Measurements from ENCODE around the gene ZC3H12D.

ZC3H12D gene

DNA sequence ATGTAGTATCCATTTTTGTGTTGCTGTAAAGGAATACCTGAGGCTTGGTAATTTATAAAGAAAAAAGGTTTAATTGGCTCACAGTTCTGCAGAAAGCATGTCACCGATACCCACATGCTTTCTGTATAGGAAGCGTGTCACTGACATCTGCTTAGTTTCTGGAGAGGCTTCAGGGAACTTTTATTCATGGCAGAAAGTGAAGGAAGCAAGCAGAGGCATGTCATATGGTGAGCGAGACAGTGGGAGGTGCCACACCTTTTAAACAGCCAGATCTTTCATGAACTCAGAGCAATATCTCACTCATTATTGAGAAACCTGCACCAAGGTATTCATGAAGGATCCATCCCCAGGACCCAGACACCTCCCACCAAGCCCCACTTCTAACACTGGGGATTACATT is 81.3 kb downstream of the ZC3H12D start:
- no peak for TF ChIP-seq POLR2AphosphoS5 (IDR thresholded peaks at IDR 0.05; ENCODE audit: borderline replicate concordance, low read depth, low read length)
- no peak for TF ChIP-seq FOXP2 (optimal IDR thresholded peaks at IDR 0.05; ENCODE audit: control extremely low read depth, extremely low read length, insufficient read depth)
- no peak for TF ChIP-seq EZH2 (IDR thresholded peaks at IDR 0.05)
- Histone ChIP-seq H3K4me3 (no peak overlapping the region), H3K9me3 (ENCODE audit: low read depth, low read length) (no peaks in the 10 kb centered on the region), H3K27ac (no peak overlapping the region), H3K36me3 (ENCODE audit: insufficient read depth, low read length) (peaks cover 59% of the 10 kb centered on the region), H3K9ac (ENCODE audit: insufficient read length) (no peak overlapping the region)
- DNase-seq (ENCODE audit: low read depth, low spot score): no peak

DNA sequence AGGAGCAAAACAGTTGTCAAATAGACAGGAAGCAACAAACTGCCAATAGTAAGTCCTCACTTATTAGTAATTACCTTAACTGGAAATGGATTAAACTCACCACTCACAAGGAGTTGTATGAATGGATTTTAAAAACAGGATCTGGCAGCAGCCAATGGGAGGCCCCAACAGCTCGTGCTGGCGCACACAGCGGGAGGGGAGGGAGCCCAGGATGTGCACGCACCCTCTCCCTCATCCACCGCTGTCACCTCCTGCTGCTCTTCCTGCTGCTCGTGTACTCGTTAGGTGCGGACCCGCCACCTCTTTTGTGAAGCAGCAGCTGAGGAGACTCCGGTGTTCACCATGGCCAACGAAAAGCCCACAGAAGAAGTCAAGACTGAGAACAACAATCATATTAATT is 84.8 kb downstream of the ZC3H12D start, which contains the start of gene SUMO4:
Gene SUMO4 (plus strand): TSS at position 213 of the 400 bp plus-strand sequence. CDS start 130 bp downstream, at position 343.
- TF ChIP-seq POLR2AphosphoS5 (IDR thresholded peaks at IDR 0.05; ENCODE audit: borderline replicate concordance, low read depth, low read length): no peak
- no peak for TF ChIP-seq FOXP2 (optimal IDR thresholded peaks at IDR 0.05; ENCODE audit: control extremely low read depth, extremely low read length, insufficient read depth)
- TF ChIP-seq EZH2 (IDR thresholded peaks at IDR 0.05): no peak
- H3K9me3 ChIP-seq (ENCODE audit: low read depth, low read length): no peaks in the 10 kb centered on the region
- H3K4me3 ChIP-seq: no peak within 1 kb of the TSS
- H3K36me3 ChIP-seq (ENCODE audit: insufficient read depth, low read length): peaks cover 76% of the 10 kb centered on the region
- H3K9ac ChIP-seq (ENCODE audit: insufficient read length): no peak within 1 kb of the TSS
- no peak for DNase-seq (ENCODE audit: low read depth, low spot score)
- H3K27ac ChIP-seq: no peak within 1 kb of the TSS

DNA sequence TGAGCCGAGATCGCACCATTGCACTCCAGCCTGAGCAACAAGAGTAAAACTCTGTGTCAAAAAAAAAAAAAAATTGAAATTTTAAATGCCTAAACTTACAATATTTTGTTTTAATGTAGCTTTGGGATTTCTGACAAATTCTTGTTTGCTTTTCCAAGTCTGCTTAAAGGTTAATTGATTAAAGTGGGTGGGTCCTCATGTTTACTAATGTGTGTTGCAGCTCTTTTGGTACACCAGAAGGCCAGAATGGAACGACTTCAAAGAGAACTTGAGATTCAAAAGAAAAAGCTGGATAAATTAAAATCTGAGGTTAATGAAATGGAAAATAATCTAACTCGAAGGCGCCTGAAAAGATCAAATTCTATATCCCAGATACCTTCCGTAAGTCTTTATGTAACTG is 87.4 kb downstream of the ZC3H12D start:
- no peak for DNase-seq (ENCODE audit: low read depth, low spot score)
- H3K27ac ChIP-seq: no peak overlapping the region
- no peak overlapping the region for H3K9ac ChIP-seq (ENCODE audit: insufficient read length)
- no peak overlapping the region for H3K4me3 ChIP-seq
- TF ChIP-seq POLR2AphosphoS5 (IDR thresholded peaks at IDR 0.05; ENCODE audit: borderline replicate concordance, low read depth, low read length) (no peak), EZH2 (IDR thresholded peaks at IDR 0.05) (no peak), FOXP2 (optimal IDR thresholded peaks at IDR 0.05; ENCODE audit: control extremely low read depth, extremely low read length, insufficient read depth) (no peak)
- H3K36me3 ChIP-seq (ENCODE audit: insufficient read depth, low read length): peaks cover 67% of the 10 kb centered on the region
- 0 out of 2 replicates have a peak, but pooled peaks cover 2% of the 10 kb centered on the region for H3K9me3 ChIP-seq (ENCODE audit: low read depth, low read length)
